GM23338 (cell line): Measurements from ENCODE around the gene PRSS8. TPM values are rescaled to one million over a fixed set of nuclear protein-coding genes. Genes with fewer than 3 reads are reported as not detected.

Experiments used
- ATAC-seq: fragments of 200-7000 bp; cut with Tn5 transposase; 3 replicates; pipeline ENCODE4 v1.9.1; 2020
- DNase-seq: peaks from one replicate; pipeline ENCODE4 v3.0.0-alpha.2; 2015; ENCODE audit warnings: low spot score
- H2AFZ ChIP-seq: fragments of 200-600 bp; sonication (generic); 2 replicates; pipeline ENCODE4 v1.8.0; 2016; ENCODE audit warnings: antibody characterized with exemption, mild to moderate bottlenecking, moderate library complexity
- H3F3A ChIP-seq: fragments of 200-600 bp; sonication (generic); replicated peaks from 2 replicates; pipeline ENCODE4 v1.8.0; 2017; ENCODE audit warnings: antibody characterized with exemption, mixed run types, low read depth
- H3K27ac ChIP-seq: fragments of 200-600 bp; sonication (generic); 2 replicates; pipeline ENCODE4 v1.6.1; 2016; ENCODE audit warnings: low read depth
- H3K27me3 ChIP-seq: fragments of 200-600 bp; sonication (generic); 2 replicates; pipeline ENCODE4 v1.8.0; 2016; ENCODE audit warnings: mild to moderate bottlenecking, mixed run types, moderate library complexity; ENCODE audit not compliant: insufficient read depth
- H3K36me3 ChIP-seq: fragments of 200-600 bp; sonication (generic); 2 replicates; pipeline ENCODE4 v1.8.0; 2016; ENCODE audit warnings: mild to moderate bottlenecking; ENCODE audit not compliant: insufficient read depth
- H3K4me1 ChIP-seq: fragments of 200-600 bp; sonication (generic); 2 replicates; pipeline ENCODE4 v1.8.0; 2016; ENCODE audit warnings: mild to moderate bottlenecking, moderate library complexity; ENCODE audit not compliant: insufficient read depth
- H3K4me2 ChIP-seq: fragments of 200-600 bp; sonication (generic); 2 replicates; pipeline ENCODE4 v1.7.1; 2017; ENCODE audit warnings: mixed run types
- H3K4me3 ChIP-seq: fragments of 200-600 bp; sonication (generic); 2 replicates; pipeline ENCODE4 v1.6.1; 2016; ENCODE audit warnings: mixed run types
- H3K79me2 ChIP-seq: fragments of 200-600 bp; sonication (generic); replicated peaks from 2 replicates; pipeline ENCODE4 v1.8.0; 2017; ENCODE audit warnings: mild to moderate bottlenecking; ENCODE audit not compliant: insufficient read depth
- H3K9me2 ChIP-seq: fragments of 200-600 bp; sonication (generic); 2 replicates; pipeline ENCODE4 v1.8.0; 2017; ENCODE audit not compliant: insufficient read depth
- H4K20me1 ChIP-seq: fragments of 200-600 bp; sonication (generic); replicated peaks from 2 replicates; pipeline ENCODE4 v1.8.0; 2017; ENCODE audit warnings: mild to moderate bottlenecking; ENCODE audit not compliant: insufficient read depth
- H3K27ac Mint-ChIP-seq: 2 replicates; pipeline ENCODE4 v1.8.0; 2020; ENCODE audit warnings: inconsistent platforms, mild to moderate bottlenecking, moderate library complexity, mixed read lengths
- H3K27me3 Mint-ChIP-seq: 3 replicates; pipeline ENCODE4 v1.8.0; 2022; ENCODE audit warnings: low read depth, mild to moderate bottlenecking, moderate library complexity, mixed read lengths, inconsistent platforms; ENCODE audit not compliant: insufficient read depth, poor library complexity
- H3K36me3 Mint-ChIP-seq: 3 replicates; pipeline ENCODE4 v1.8.0; 2021; ENCODE audit warnings: low read depth, mild to moderate bottlenecking, inconsistent platforms, moderate library complexity, mixed read lengths
- H3K4me1 Mint-ChIP-seq: 3 replicates; pipeline ENCODE4 v1.8.0; 2020; ENCODE audit warnings: mild to moderate bottlenecking, inconsistent platforms, mixed read lengths
- H3K4me3 Mint-ChIP-seq: 3 replicates; pipeline ENCODE4 v1.8.0; 2021; ENCODE audit warnings: moderate library complexity, mild to moderate bottlenecking, inconsistent platforms, mixed read lengths
- H3K9me3 Mint-ChIP-seq: 3 replicates; pipeline ENCODE4 v1.8.0; 2020; ENCODE audit warnings: moderate library complexity, mild to moderate bottlenecking, inconsistent platforms, mixed read lengths
- CREB1 ChIP-seq: fragments of 250-450 bp; sonication (Bioruptor Pico); IDR thresholded peaks from 2 replicates; pipeline ENCODE4 v1.5.0; 2020; ENCODE audit warnings: low read depth, mild to moderate bottlenecking, moderate library complexity
- EZH2 ChIP-seq: fragments of 200-600 bp; sonication (generic); IDR thresholded peaks from one replicate; pipeline ENCODE4 v1.8.0; 2017; ENCODE audit warnings: antibody characterized with exemption, mild to moderate bottlenecking, low read depth; ENCODE audit not compliant: unreplicated experiment
- EZH2phosphoT487 ChIP-seq: fragments of 200-600 bp; sonication (generic); IDR thresholded peaks from one replicate; pipeline ENCODE4 v1.8.1; 2018; ENCODE audit warnings: antibody characterized with exemption; ENCODE audit not compliant: unreplicated experiment
- JUNB ChIP-seq: IDR thresholded peaks from one replicate; pipeline ENCODE4 v1.6.1; 2016; ENCODE audit warnings: antibody characterized with exemption; ENCODE audit not compliant: unreplicated experiment
- NANOG ChIP-seq: IDR thresholded peaks from 2 replicates; pipeline ENCODE4 v1.6.1; 2016; ENCODE audit warnings: antibody characterized with exemption, borderline replicate concordance
- POLR2AphosphoS5 ChIP-seq: IDR thresholded peaks from 2 replicates; pipeline ENCODE4 v1.6.1; 2016; ENCODE audit warnings: antibody characterized with exemption, low read depth
- STAT1 ChIP-seq: IDR thresholded peaks from one replicate; pipeline ENCODE4 v1.6.1; 2016; ENCODE audit warnings: antibody characterized with exemption; ENCODE audit not compliant: unreplicated experiment
- ZNF114 ChIP-seq: fragments of 250-450 bp; sonication (Bioruptor Pico); IDR thresholded peaks from 2 replicates; pipeline ENCODE4 v1.5.0; 2020; ENCODE audit warnings: mild to moderate bottlenecking, moderate library complexity
- ZNF331 ChIP-seq: fragments of 250-450 bp; sonication (Bioruptor Pico); IDR thresholded peaks from 2 replicates; pipeline ENCODE4 v1.5.0; 2020; ENCODE audit warnings: low read depth, mild to moderate bottlenecking, moderate library complexity
- polyA plus RNA-seq: library from polyadenylated mRNA; unstranded; fragments of >200 nt; fragmentation: Nextera tagmentation; extraction: Ambion mirVana; gene quantifications from 2 replicates; pipeline ENCODE4 v1.2.1, GENCODE V29; 2016
- total RNA-seq: library from RNA; depleted of rRNA; stranded (reverse); fragments of >200 nt; shearing (Covaris generic); gene quantifications from 2 replicates; pipeline ENCODE4 v1.2.3, GENCODE V29; 2014
- TF ChIP-seq, protein P1 (sequence below), 2 experiments: fragments of 200-600 bp in 1 of 2; sonication (generic) in 1 of 2; conservative IDR thresholded peaks; 2 replicates each; pipeline versions ENCODE4 v1.5.1 to v1.6.1; 2016 to 2017; ENCODE audit warnings: antibody characterized with exemption in 2 of 2, low read depth in 2 of 2, mild to moderate bottlenecking in 2 of 2, moderate library complexity in 1 of 2
- TF ChIP-seq, protein P2 (sequence below): IDR thresholded peaks from 2 replicates; pipeline ENCODE4 v1.6.1; 2016; ENCODE audit warnings: antibody characterized with exemption
- TF ChIP-seq, protein P3 (sequence below): IDR thresholded peaks from one replicate; pipeline ENCODE4 v1.6.1; 2018; ENCODE audit warnings: antibody characterized with exemption; ENCODE audit not compliant: unreplicated experiment
- TF ChIP-seq, protein P4 (sequence below): fragments of 250-450 bp; sonication (Bioruptor Pico); IDR thresholded peaks from 2 replicates; pipeline ENCODE4 v1.5.0; 2020; ENCODE audit warnings: mild to moderate bottlenecking, moderate library complexity

Gene PRSS8
- total and polyA plus RNA-seq, 2 experiments from 2014 or later = 65.3 to 75.9 TPM

DNA sequence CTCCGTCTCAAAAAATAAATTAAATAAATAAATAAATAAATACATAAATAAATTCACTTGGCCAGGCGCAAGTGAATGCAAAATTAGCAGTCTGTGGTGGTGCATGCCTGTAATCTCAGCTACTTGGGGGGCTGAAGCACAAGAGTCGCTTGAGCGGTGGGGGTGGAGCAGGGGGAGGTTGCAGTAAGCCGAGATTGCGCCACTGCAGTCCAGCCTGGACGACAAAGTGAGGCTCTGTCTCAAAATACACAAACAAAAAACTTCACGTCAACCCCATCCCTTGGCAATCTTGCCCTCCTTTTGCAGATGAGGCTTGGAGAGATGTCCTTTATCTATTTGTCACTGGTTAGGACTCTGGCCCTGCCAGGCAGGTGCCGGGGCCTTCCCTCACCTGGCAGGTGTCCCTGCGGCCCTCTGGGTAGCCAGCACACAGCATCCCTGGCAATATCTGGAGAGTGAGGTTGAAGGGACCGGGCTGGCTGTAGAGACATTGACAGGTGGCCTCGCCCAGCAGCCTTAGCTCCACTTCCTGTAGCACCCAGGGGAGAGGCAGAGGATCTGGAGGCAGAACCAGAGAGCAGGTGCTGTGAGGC is 10.0 kb upstream of the PRSS8 start:
- H3K4me1 Mint-ChIP-seq = peaks cover 32% of the 10 kb centered on the region
- Histone ChIP-seq H3K4me2 (no peak overlapping the region), H3K36me3 (no peaks in the 10 kb centered on the region; the same call in 1 of the 2 replicates), H3F3A (0 out of 2 replicates have a peak, but pooled peaks cover 11% of the 10 kb centered on the region), H3K4me3 (no peak overlapping the region), H3K79me2 (no peaks in the 10 kb centered on the region), H2AFZ (no peak overlapping the region), H3K27me3 (peaks cover 46% of the 10 kb centered on the region), H3K4me1 (peaks cover 21% of the 10 kb centered on the region), H3K9me2 (no peaks in the 10 kb centered on the region), H3K27ac (no peak overlapping the region), H4K20me1 (no peaks in the 10 kb centered on the region)
- no peak for DNase-seq
- TF ChIP-seq NANOG (no peak), EZH2 (no peak), JUNB (no peak), ZNF114 (CRISPR knock-in tag) (no peak), EZH2phosphoT487 (no peak), POLR2AphosphoS5 (no peak), ZNF331 (CRISPR knock-in tag) (no peak), STAT1 (no peak), CREB1 (CRISPR knock-in tag) (no peak)
- TF ChIP-seq, protein P1, sequence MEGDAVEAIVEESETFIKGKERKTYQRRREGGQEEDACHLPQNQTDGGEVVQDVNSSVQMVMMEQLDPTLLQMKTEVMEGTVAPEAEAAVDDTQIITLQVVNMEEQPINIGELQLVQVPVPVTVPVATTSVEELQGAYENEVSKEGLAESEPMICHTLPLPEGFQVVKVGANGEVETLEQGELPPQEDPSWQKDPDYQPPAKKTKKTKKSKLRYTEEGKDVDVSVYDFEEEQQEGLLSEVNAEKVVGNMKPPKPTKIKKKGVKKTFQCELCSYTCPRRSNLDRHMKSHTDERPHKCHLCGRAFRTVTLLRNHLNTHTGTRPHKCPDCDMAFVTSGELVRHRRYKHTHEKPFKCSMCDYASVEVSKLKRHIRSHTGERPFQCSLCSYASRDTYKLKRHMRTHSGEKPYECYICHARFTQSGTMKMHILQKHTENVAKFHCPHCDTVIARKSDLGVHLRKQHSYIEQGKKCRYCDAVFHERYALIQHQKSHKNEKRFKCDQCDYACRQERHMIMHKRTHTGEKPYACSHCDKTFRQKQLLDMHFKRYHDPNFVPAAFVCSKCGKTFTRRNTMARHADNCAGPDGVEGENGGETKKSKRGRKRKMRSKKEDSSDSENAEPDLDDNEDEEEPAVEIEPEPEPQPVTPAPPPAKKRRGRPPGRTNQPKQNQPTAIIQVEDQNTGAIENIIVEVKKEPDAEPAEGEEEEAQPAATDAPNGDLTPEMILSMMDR (conservative IDR thresholded peaks at IDR 0.05; ENCODE audit: low read depth in 2 of 2) = no peak
- TF ChIP-seq, protein P2, sequence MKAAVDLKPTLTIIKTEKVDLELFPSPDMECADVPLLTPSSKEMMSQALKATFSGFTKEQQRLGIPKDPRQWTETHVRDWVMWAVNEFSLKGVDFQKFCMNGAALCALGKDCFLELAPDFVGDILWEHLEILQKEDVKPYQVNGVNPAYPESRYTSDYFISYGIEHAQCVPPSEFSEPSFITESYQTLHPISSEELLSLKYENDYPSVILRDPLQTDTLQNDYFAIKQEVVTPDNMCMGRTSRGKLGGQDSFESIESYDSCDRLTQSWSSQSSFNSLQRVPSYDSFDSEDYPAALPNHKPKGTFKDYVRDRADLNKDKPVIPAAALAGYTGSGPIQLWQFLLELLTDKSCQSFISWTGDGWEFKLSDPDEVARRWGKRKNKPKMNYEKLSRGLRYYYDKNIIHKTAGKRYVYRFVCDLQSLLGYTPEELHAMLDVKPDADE = no peak
- TF ChIP-seq, protein P3, sequence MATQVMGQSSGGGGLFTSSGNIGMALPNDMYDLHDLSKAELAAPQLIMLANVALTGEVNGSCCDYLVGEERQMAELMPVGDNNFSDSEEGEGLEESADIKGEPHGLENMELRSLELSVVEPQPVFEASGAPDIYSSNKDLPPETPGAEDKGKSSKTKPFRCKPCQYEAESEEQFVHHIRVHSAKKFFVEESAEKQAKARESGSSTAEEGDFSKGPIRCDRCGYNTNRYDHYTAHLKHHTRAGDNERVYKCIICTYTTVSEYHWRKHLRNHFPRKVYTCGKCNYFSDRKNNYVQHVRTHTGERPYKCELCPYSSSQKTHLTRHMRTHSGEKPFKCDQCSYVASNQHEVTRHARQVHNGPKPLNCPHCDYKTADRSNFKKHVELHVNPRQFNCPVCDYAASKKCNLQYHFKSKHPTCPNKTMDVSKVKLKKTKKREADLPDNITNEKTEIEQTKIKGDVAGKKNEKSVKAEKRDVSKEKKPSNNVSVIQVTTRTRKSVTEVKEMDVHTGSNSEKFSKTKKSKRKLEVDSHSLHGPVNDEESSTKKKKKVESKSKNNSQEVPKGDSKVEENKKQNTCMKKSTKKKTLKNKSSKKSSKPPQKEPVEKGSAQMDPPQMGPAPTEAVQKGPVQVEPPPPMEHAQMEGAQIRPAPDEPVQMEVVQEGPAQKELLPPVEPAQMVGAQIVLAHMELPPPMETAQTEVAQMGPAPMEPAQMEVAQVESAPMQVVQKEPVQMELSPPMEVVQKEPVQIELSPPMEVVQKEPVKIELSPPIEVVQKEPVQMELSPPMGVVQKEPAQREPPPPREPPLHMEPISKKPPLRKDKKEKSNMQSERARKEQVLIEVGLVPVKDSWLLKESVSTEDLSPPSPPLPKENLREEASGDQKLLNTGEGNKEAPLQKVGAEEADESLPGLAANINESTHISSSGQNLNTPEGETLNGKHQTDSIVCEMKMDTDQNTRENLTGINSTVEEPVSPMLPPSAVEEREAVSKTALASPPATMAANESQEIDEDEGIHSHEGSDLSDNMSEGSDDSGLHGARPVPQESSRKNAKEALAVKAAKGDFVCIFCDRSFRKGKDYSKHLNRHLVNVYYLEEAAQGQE = no peak
- TF ChIP-seq, protein P4, sequence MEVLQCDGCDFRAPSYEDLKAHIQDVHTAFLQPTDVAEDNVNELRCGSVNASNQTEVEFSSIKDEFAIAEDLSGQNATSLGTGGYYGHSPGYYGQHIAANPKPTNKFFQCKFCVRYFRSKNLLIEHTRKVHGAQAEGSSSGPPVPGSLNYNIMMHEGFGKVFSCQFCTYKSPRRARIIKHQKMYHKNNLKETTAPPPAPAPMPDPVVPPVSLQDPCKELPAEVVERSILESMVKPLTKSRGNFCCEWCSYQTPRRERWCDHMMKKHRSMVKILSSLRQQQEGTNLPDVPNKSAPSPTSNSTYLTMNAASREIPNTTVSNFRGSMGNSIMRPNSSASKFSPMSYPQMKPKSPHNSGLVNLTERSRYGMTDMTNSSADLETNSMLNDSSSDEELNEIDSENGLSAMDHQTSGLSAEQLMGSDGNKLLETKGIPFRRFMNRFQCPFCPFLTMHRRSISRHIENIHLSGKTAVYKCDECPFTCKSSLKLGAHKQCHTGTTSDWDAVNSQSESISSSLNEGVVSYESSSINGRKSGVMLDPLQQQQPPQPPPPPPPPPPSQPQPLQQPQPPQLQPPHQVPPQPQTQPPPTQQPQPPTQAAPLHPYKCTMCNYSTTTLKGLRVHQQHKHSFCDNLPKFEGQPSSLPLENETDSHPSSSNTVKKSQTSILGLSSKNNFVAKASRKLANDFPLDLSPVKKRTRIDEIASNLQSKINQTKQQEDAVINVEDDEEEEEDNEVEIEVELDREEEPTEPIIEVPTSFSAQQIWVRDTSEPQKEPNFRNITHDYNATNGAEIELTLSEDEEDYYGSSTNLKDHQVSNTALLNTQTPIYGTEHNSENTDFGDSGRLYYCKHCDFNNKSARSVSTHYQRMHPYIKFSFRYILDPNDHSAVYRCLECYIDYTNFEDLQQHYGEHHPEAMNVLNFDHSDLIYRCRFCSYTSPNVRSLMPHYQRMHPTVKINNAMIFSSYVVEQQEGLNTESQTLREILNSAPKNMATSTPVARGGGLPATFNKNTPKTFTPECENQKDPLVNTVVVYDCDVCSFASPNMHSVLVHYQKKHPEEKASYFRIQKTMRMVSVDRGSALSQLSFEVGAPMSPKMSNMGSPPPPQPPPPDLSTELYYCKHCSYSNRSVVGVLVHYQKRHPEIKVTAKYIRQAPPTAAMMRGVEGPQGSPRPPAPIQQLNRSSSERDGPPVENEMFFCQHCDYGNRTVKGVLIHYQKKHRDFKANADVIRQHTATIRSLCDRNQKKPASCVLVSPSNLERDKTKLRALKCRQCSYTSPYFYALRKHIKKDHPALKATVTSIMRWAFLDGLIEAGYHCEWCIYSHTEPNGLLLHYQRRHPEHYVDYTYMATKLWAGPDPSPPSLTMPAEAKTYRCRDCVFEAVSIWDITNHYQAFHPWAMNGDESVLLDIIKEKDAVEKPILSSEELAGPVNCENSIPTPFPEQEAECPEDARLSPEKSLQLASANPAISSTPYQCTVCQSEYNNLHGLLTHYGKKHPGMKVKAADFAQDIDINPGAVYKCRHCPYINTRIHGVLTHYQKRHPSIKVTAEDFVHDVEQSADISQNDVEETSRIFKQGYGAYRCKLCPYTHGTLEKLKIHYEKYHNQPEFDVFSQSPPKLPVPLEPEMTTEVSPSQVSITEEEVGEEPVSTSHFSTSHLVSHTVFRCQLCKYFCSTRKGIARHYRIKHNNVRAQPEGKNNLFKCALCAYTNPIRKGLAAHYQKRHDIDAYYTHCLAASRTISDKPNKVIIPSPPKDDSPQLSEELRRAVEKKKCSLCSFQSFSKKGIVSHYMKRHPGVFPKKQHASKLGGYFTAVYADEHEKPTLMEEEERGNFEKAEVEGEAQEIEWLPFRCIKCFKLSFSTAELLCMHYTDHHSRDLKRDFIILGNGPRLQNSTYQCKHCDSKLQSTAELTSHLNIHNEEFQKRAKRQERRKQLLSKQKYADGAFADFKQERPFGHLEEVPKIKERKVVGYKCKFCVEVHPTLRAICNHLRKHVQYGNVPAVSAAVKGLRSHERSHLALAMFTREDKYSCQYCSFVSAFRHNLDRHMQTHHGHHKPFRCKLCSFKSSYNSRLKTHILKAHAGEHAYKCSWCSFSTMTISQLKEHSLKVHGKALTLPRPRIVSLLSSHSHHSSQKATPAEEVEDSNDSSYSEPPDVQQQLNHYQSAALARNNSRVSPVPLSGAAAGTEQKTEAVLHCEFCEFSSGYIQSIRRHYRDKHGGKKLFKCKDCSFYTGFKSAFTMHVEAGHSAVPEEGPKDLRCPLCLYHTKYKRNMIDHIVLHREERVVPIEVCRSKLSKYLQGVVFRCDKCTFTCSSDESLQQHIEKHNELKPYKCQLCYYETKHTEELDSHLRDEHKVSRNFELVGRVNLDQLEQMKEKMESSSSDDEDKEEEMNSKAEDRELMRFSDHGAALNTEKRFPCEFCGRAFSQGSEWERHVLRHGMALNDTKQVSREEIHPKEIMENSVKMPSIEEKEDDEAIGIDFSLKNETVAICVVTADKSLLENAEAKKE = no peak
- no peak for ATAC-seq
- H3K4me3 Mint-ChIP-seq = no peak overlapping the region
- H3K9me3 Mint-ChIP-seq = no peaks in the 10 kb centered on the region; the same call in 2 of the 3 replicates
- peaks cover 41% of the 10 kb centered on the region for H3K27me3 Mint-ChIP-seq
- H3K36me3 Mint-ChIP-seq = no peaks in the 10 kb centered on the region; the same call in 2 of the 3 replicates
- H3K27ac Mint-ChIP-seq = no peak overlapping the region
